Mesendoderm (in vitro differentiated cells): ENCODE results near the gene C11orf24.

Source experiments
- DNase-seq: peaks from one replicate; pipeline ENCODE4 v3.0.0; 2013
- H2AK5ac ChIP-seq: 2 replicates; pipeline ENCODE4 v1.6.1; 2013; ENCODE audit warnings: low read length, inconsistent platforms
- H2BK120ac ChIP-seq: 2 replicates; pipeline ENCODE4 v1.6.1; 2013; ENCODE audit warnings: low read depth, mild to moderate bottlenecking, low read length, moderate library complexity, mixed read lengths
- H2BK15ac ChIP-seq: replicated peaks from 2 replicates; pipeline ENCODE4 v1.6.1; 2013; ENCODE audit warnings: low read depth, mild to moderate bottlenecking, moderate library complexity
- H2BK5ac ChIP-seq: 2 replicates; pipeline ENCODE4 v1.6.1; 2013; ENCODE audit warnings: low read length, inconsistent platforms
- H3K18ac ChIP-seq: 2 replicates; pipeline ENCODE4 v1.6.1; 2013; ENCODE audit warnings: mild to moderate bottlenecking, low read length, mixed read lengths
- H3K23ac ChIP-seq: one replicate; pipeline ENCODE4 v1.6.1; 2013; ENCODE audit warnings: low read length
- H3K27ac ChIP-seq: 2 replicates; pipeline ENCODE4 v1.5.1; 2013; ENCODE audit warnings: low read depth, mild to moderate bottlenecking, inconsistent platforms, low read length, moderate library complexity
- H3K27me3 ChIP-seq: 2 replicates; pipeline ENCODE4 v1.6.1; 2013; ENCODE audit warnings: low read length, control low read depth, mild to moderate bottlenecking, inconsistent platforms; ENCODE audit not compliant: insufficient read depth, poor library complexity
- H3K36me3 ChIP-seq: 2 replicates; pipeline ENCODE4 v1.6.1; 2013; ENCODE audit warnings: low read length, inconsistent platforms; ENCODE audit not compliant: control insufficient read depth, insufficient read depth
- H3K4ac ChIP-seq: one replicate; pipeline ENCODE4 v1.6.1; 2013; ENCODE audit warnings: low read depth, mild to moderate bottlenecking, low read length, moderate library complexity
- H3K4me1 ChIP-seq: 2 replicates; pipeline ENCODE4 v1.6.1; 2013; ENCODE audit warnings: low read depth, low read length, inconsistent platforms; ENCODE audit not compliant: control insufficient read depth
- H3K4me2 ChIP-seq: 2 replicates; pipeline ENCODE4 v1.6.1; 2013; ENCODE audit warnings: low read length
- H3K4me3 ChIP-seq: 2 replicates; pipeline ENCODE4 v1.5.1; 2013; ENCODE audit warnings: mild to moderate bottlenecking, low read length
- H3K56ac ChIP-seq: one replicate; pipeline ENCODE4 v1.6.1; 2013; ENCODE audit warnings: low read length
- H3K79me1 ChIP-seq: 2 replicates; pipeline ENCODE4 v1.6.1; 2013; ENCODE audit warnings: low read length, inconsistent platforms
- H3K79me2 ChIP-seq: 2 replicates; pipeline ENCODE4 v1.6.1; 2013; ENCODE audit warnings: mild to moderate bottlenecking, low read length; ENCODE audit not compliant: control insufficient read depth, insufficient read depth
- H3K9ac ChIP-seq: 2 replicates; pipeline ENCODE4 v1.6.1; 2013; ENCODE audit warnings: low read length, inconsistent platforms
- H4K5ac ChIP-seq: one replicate; pipeline ENCODE4 v1.6.1; 2013; ENCODE audit warnings: low read length
- H4K8ac ChIP-seq: one replicate; pipeline ENCODE4 v1.6.1; 2013; ENCODE audit warnings: low read depth, mild to moderate bottlenecking, control low read depth, low read length, moderate library complexity
- whole genome bisulfite sequencing: extraction: QIAGEN DNeasy Blood & Tissue Kit; methylation state at CpG from one replicate; pipeline ENCODE4 v1.1.7; 2013; ENCODE audit warnings: low lambda C conversion rate, missing lambda C conversion rate; ENCODE audit not compliant: insufficient coverage; ENCODE audit errors: extremely low coverage; 5-methylcytosine and 5-hydroxymethylcytosine counted together

The C11orf24 gene

GRCh38 chr11:68269414-68270081 is 2.2 kb downstream of the C11orf24 start:
- H3K4me1 ChIP-seq = peaks cover 3% of the 10 kb centered on the region
- no peak overlapping the region for H2AK5ac ChIP-seq
- no peak overlapping the region for H2BK15ac ChIP-seq
- H3K23ac ChIP-seq = no peak overlapping the region
- no peak overlapping the region for H3K4me2 ChIP-seq
- H3K27ac ChIP-seq = no peak overlapping the region
- no peak overlapping the region for H3K9ac ChIP-seq
- peak; percentile 48 for DNase-seq
- H3K56ac ChIP-seq = no peak overlapping the region
- WGBS = no CpG with 5 or more reads among the region's 10 CpGs
- H3K18ac ChIP-seq = no peak overlapping the region
- H3K79me2 ChIP-seq = peaks cover 7% of the 10 kb centered on the region
- H2BK5ac ChIP-seq = no peak overlapping the region
- no peak overlapping the region for H3K4me3 ChIP-seq
- H2BK120ac ChIP-seq = no peak overlapping the region
- H3K4ac ChIP-seq = no peak overlapping the region
- no peak overlapping the region for H4K5ac ChIP-seq
- H3K36me3 ChIP-seq = peaks cover 4% of the 10 kb centered on the region
- peaks cover 11% of the 10 kb centered on the region for H3K79me1 ChIP-seq
- no peaks in the 10 kb centered on the region for H3K27me3 ChIP-seq
- no peak overlapping the region for H4K8ac ChIP-seq

- Histone ChIP-seq H2AK5ac (no peak overlapping the region), H4K5ac (no peak overlapping the region), H3K4me3 (no peak overlapping the region), H2BK120ac (no peak overlapping the region), H3K79me2 (peaks cover 7% of the 10 kb centered on the region), H3K23ac (no peak overlapping the region), H3K27me3 (no peaks in the 10 kb centered on the region), H3K4ac (no peak overlapping the region), H2BK15ac (no peak overlapping the region), H3K4me1 (peaks cover 3% of the 10 kb centered on the region), H3K36me3 (peaks cover 7% of the 10 kb centered on the region), H3K79me1 (peaks cover 10% of the 10 kb centered on the region), H3K4me2 (no peak overlapping the region), H3K9ac (no peak overlapping the region), H3K56ac (no peak overlapping the region), H4K8ac (no peak overlapping the region), H2BK5ac (no peak overlapping the region), H3K27ac (no peak overlapping the region), H3K18ac (no peak overlapping the region)
- WGBS = no CpG with 5 or more reads among the region's 6 CpGs
- no peak for DNase-seq
These were observed 3.9 kb downstream of the C11orf24 start for GRCh38 chr11:68267881-68268240.

GRCh38 chr11:68266936-68267880 is 4.6 kb downstream of the C11orf24 start:
- Histone ChIP-seq H3K23ac (no peak overlapping the region), H4K5ac (no peak overlapping the region), H3K79me1 (peaks cover 10% of the 10 kb centered on the region), H3K27ac (no peak overlapping the region), H3K4me2 (no peak overlapping the region), H3K9ac (no peak overlapping the region), H3K27me3 (no peaks in the 10 kb centered on the region), H2BK15ac (no peak overlapping the region), H4K8ac (no peak overlapping the region), H3K4me3 (no peak overlapping the region), H2BK5ac (no peak overlapping the region), H3K56ac (no peak overlapping the region), H2AK5ac (no peak overlapping the region), H3K79me2 (peaks cover 7% of the 10 kb centered on the region), H3K4ac (no peak overlapping the region), H3K4me1 (peaks cover 3% of the 10 kb centered on the region), H2BK120ac (no peak overlapping the region), H3K18ac (no peak overlapping the region), H3K36me3 (peaks cover 11% of the 10 kb centered on the region)
- no peak for DNase-seq
- WGBS = no CpG with 5 or more reads among the region's 12 CpGs

GRCh38 chr11:68266121-68266891 is 5.5 kb downstream of the C11orf24 start:
- Histone ChIP-seq H3K23ac (no peak overlapping the region), H2BK15ac (no peak overlapping the region), H3K27ac (no peak overlapping the region), H4K8ac (no peak overlapping the region), H3K27me3 (no peaks in the 10 kb centered on the region), H2BK5ac (no peak overlapping the region), H2BK120ac (no peak overlapping the region), H2AK5ac (no peak overlapping the region), H3K18ac (no peak overlapping the region), H4K5ac (no peak overlapping the region), H3K36me3 (peaks cover 17% of the 10 kb centered on the region), H3K4me1 (peaks cover 3% of the 10 kb centered on the region), H3K4me3 (no peak overlapping the region), H3K79me2 (peaks cover 7% of the 10 kb centered on the region), H3K56ac (no peak overlapping the region), H3K79me1 (peaks cover 10% of the 10 kb centered on the region), H3K9ac (no peak overlapping the region), H3K4ac (no peak overlapping the region), H3K4me2 (no peak overlapping the region)
- DNase-seq = no peak
- WGBS = no CpG with 5 or more reads among the region's 16 CpGs

GRCh38 chr11:68264741-68265540 is 6.8 kb downstream of the C11orf24 start:
- Histone ChIP-seq H4K8ac (no peak overlapping the region), H3K27ac (no peak overlapping the region), H3K18ac (no peak overlapping the region), H3K79me2 (peaks cover 2% of the 10 kb centered on the region), H3K27me3 (no peaks in the 10 kb centered on the region), H3K9ac (no peak overlapping the region), H3K36me3 (peaks cover 20% of the 10 kb centered on the region), H2BK120ac (no peak overlapping the region), H3K79me1 (peaks cover 4% of the 10 kb centered on the region), H2BK5ac (no peak overlapping the region), H3K4me3 (no peak overlapping the region), H3K23ac (no peak overlapping the region), H2AK5ac (no peak overlapping the region), H2BK15ac (no peak overlapping the region), H3K4me2 (no peak overlapping the region), H3K56ac (no peak overlapping the region), H4K5ac (no peak overlapping the region), H3K4me1 (no peaks in the 10 kb centered on the region), H3K4ac (no peak overlapping the region)
- whole genome bisulfite sequencing = no CpG with 5 or more reads among the region's 13 CpGs
- DNase-seq = no peak
